ENCODE results near the gene COL4A2.

Gene COL4A2

DNA sequence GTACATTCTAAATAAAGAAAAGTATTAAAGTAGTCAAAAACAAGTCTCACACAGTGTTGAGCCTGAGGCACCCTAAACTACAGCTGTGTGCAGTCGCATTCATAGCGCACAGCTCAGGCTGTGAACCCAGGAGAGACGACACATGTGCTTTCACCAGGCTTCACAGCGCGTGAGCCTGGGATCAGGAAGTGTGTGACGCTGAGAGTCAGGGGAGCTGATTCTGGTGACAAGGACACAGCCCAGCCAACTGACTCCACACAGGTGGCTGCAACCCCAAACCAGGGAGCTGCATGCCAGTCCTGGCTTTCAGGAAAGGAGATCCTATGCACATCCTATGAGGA is 41.8 kb upstream of the COL4A2 start:
- FAIRE-seq (no peak), DNase-seq (ENCODE audit: insufficient read length) (no peak)
- no peak for TF ChIP-seq TAF1 (IDR thresholded peaks at IDR 0.05; ENCODE audit: borderline replicate concordance, low read depth, low read length)
- TF ChIP-seq POLR2AphosphoS5 (IDR thresholded peaks at IDR 0.05; ENCODE audit: low read depth, low read length) = no peak
- TF ChIP-seq POLR2A (IDR thresholded peaks at IDR 0.05; ENCODE audit: low read depth, low read length) = no peak

DNA sequence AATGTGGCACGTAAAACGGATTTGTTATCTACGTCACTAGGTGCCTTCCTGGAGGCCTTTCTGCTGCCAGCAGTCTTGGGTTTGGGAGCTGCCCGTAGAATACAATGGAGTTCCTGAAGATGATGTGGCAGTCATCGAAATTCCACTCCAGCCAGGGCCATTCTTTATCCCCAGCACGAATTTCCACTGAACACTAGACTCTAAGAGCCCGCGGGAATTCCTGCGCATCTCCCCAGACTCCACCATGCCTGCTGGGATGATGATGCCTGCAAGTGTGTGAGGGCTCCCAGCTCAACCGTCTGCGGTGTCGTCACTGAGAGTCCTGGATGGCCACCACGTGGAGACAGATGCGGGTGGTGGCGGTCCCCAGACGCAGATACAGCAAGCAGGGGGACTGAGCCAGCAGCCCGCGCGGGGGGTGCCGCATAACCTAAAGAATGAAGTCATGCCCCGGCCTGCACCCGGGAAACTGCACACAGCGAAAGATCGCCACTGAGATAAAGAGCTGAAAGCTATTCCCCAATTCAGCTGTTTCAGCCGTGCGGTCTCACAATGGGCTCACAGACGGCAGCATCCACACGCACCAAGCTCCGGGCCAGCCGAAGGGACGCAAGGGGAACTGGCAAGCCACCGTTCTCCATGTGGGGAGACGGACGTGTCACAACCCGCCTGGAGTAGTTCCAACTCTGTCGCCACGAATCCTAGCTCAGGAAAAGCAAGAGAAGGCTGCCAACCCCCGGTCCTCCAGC is 41.2 kb upstream of the COL4A2 start:
- FAIRE-seq = no peak

DNA sequence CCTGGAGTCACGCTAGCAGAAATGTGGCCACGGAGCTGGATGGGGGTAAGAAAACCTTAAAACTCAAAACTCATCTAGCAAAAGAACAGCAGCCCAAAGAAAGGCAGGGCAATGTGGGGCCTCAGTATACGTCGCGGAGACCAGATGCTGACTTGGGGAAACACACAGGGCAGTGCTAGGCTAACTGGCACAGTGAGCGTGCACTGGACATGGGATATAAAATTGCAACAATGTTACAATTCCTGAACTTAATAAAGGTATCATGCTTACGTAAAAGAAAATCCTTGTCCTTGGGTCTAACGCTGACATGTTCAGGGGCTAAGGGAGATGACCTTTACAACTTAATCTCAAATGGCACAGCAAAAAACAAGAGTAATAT is 40.7 kb upstream of the COL4A2 start:
- no peak for TF ChIP-seq POLR2AphosphoS5 (IDR thresholded peaks at IDR 0.05; ENCODE audit: low read depth, low read length)
- TF ChIP-seq TAF1 (IDR thresholded peaks at IDR 0.05; ENCODE audit: borderline replicate concordance, low read depth, low read length) = no peak
- no peak for TF ChIP-seq POLR2A (IDR thresholded peaks at IDR 0.05; ENCODE audit: low read depth, low read length)
- DNase-seq (ENCODE audit: insufficient read length) = no peak
- no peak for FAIRE-seq

More for the DNA sequence above, 41.2 kb upstream of the COL4A2 start:
- no peak for DNase-seq (ENCODE audit: insufficient read length)
- no peak for TF ChIP-seq POLR2A (IDR thresholded peaks at IDR 0.05; ENCODE audit: low read depth, low read length)
- TF ChIP-seq POLR2AphosphoS5 (IDR thresholded peaks at IDR 0.05; ENCODE audit: low read depth, low read length) = no peak
- no peak for TF ChIP-seq TAF1 (IDR thresholded peaks at IDR 0.05; ENCODE audit: borderline replicate concordance, low read depth, low read length)

DNA sequence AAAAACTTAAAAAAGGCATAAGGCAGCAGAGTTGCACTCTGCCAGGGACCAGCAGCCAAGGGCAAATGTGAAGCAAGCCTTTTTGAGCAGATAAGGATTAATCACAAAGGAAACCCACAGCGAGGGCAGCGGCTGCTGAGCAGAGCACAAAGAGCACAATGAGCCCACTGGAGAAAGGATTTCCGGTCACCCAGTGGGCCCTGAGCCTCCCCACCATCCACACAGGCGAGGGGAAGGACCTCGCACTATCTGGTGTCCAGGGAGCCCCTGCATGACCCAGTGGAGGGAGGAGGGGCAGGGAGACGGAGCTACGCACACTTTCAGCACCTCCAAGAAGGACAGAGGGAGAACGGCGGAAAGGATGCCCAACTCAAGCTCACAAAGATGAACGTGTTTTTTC is 40.1 kb upstream of the COL4A2 start:
- DNase-seq (ENCODE audit: insufficient read length) (no peak), FAIRE-seq (no peak)
- TF ChIP-seq TAF1 (IDR thresholded peaks at IDR 0.05; ENCODE audit: borderline replicate concordance, low read depth, low read length) = no peak
- TF ChIP-seq POLR2A (IDR thresholded peaks at IDR 0.05; ENCODE audit: low read depth, low read length) = no peak
- TF ChIP-seq POLR2AphosphoS5 (IDR thresholded peaks at IDR 0.05; ENCODE audit: low read depth, low read length) = no peak

DNA sequence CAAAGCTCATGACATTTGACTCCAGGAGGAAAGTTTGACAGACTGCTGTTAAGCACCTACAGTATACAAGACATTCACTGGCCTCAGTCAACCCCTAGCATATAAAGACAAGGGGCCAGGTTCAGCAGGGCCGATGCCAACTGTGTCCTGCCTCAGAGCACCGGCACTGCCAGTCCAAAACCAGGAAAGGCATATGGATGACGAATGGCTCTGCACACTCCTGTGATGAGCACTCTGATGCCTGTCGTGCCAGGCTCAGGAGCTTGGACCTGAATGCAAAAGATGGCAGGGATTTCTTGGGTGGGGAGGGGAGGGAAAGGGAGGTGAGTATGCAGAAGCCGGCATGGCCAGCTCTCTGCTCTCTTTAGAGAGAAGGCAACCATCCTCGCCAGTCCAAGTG is 39.0 kb upstream of the COL4A2 start:
- FAIRE-seq (no peak), DNase-seq (ENCODE audit: insufficient read length) (no peak)
- TF ChIP-seq POLR2AphosphoS5 (IDR thresholded peaks at IDR 0.05; ENCODE audit: low read depth, low read length) (no peak), TAF1 (IDR thresholded peaks at IDR 0.05; ENCODE audit: borderline replicate concordance, low read depth, low read length) (no peak), POLR2A (IDR thresholded peaks at IDR 0.05; ENCODE audit: low read depth, low read length) (no peak)

DNA sequence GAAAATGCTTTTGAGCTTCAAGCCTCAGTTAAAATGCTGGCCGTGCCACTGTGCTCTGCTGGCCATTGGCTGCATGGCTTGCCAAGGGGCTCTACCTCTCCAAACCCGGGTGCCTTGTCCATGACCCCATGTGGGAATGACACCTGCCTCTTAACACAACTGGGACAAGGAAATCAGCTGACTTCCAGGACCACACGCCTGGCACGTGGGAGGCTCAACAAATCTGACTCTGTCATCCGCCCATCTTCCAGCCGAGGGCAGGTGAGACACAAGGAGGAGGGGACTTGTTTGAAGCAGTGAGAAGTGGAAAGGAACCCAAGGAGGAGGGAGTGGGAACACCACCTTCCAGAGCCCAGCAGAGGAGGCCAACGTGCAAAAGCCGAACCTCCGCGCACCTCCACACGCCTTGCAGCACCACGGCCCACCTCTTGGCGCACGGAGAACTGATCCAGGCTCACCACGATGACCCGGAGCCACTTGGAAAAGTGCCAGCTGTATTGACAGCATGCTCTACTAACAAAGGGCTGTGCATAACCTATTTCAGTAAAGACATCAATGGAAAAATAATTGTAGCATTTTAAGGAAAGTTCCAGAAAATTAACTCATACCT is 38.4 kb upstream of the COL4A2 start:
- FAIRE-seq = no peak
- DNase-seq (ENCODE audit: insufficient read length) = no peak
- TF ChIP-seq TAF1 (IDR thresholded peaks at IDR 0.05; ENCODE audit: borderline replicate concordance, low read depth, low read length) (no peak), POLR2A (IDR thresholded peaks at IDR 0.05; ENCODE audit: low read depth, low read length) (no peak), POLR2AphosphoS5 (IDR thresholded peaks at IDR 0.05; ENCODE audit: low read depth, low read length) (no peak)

DNA sequence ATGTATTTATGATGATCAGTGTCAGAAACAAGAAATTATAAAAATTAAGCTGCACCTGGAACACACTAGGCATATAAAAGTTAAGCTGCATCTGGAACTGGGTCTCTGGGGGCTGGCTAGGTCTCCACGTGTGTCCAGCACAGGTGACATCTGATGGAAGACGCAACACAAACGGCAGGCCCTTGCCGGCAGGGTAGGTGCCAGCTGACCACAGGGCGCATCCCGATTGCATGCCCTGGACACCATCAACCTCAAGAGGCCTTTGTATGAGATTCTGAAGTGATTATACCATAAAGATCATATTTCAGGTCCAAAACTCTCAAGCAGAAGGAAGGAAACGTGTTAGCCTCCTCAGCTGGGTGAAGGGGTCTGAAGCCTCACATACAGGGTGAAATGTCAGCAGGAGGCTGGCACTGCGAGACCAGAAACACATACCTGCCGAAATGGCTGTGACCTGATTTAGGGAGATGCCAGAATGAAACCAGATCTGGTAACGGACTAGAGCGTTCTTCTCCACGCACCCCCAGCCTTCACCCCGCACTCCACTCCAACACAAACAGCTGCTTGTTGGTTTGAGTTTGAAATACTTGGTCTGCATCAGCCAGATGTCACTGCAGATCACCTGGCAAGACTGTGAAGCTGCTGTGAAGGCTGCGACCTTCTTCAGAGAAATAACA is 37.4 kb upstream of the COL4A2 start:
- no peak for TF ChIP-seq POLR2A (IDR thresholded peaks at IDR 0.05; ENCODE audit: low read depth, low read length)
- TF ChIP-seq POLR2AphosphoS5 (IDR thresholded peaks at IDR 0.05; ENCODE audit: low read depth, low read length) = no peak
- no peak for TF ChIP-seq TAF1 (IDR thresholded peaks at IDR 0.05; ENCODE audit: borderline replicate concordance, low read depth, low read length)
- DNase-seq (ENCODE audit: insufficient read length) = no peak
- no peak for FAIRE-seq

DNA sequence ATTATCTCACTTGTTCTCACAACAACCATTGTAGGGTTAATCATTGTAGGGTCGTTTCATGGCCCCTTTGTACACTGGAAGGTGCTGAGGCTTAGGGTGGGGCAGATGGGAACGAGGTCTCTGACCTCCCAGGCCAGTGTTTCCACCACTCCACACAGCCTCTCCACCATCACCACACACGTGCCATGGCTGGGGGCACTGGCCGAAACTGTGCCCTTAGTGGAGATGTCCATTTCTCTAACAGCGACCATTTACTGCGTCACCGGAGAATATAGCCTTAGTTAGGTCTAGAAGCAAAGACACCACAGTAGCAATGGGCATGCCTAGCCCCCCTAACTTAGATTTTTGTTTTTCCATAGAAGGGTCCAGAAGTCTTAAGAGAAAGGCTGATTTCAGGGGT is 36.6 kb upstream of the COL4A2 start:
- FAIRE-seq (no peak), DNase-seq (ENCODE audit: insufficient read length) (no peak)
- TF ChIP-seq POLR2A (IDR thresholded peaks at IDR 0.05; ENCODE audit: low read depth, low read length) = no peak
- no peak for TF ChIP-seq TAF1 (IDR thresholded peaks at IDR 0.05; ENCODE audit: borderline replicate concordance, low read depth, low read length)
- no peak for TF ChIP-seq POLR2AphosphoS5 (IDR thresholded peaks at IDR 0.05; ENCODE audit: low read depth, low read length)

DNA sequence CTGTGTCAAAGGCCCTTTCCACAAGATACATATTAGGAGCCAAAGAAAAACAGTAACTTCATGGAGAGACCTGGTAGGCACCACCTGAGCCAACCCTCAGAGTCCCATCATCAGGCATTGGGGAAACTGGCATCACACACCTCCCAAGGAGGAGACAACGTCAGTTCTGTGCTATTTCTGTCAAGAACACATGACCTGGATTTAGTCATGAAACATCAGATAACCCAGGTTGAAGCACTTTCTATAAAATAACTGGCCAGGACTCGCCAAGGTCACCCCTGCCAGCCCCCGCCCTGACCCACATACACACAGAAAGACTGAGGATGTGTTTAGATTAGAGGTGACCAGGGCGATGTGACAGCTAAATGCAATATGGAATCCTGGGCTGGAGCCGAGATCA is 35.8 kb upstream of the COL4A2 start:
- FAIRE-seq (no peak), DNase-seq (ENCODE audit: insufficient read length) (no peak)
- no peak for TF ChIP-seq POLR2AphosphoS5 (IDR thresholded peaks at IDR 0.05; ENCODE audit: low read depth, low read length)
- TF ChIP-seq TAF1 (IDR thresholded peaks at IDR 0.05; ENCODE audit: borderline replicate concordance, low read depth, low read length) = no peak
- TF ChIP-seq POLR2A (IDR thresholded peaks at IDR 0.05; ENCODE audit: low read depth, low read length) = no peak

DNA sequence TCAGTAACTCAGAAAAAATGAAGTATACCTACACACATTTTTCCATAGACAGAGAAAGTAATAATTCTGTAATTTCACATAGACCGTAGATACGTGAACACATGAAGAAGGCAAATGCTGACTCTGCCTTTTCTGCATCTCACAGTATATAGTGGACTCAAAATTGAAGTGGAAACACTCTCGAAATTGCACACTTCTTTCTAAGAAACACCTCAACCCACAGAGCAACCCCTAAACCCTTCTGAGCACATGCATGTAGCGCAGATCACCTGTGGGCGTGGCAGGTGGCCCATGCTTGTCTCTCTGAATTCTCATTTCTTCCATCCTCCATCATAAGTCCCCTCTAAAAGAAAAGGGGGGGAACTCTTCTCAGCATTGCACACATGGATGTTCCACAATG is 34.9 kb upstream of the COL4A2 start:
- no peak for DNase-seq (ENCODE audit: insufficient read length)
- TF ChIP-seq TAF1 (IDR thresholded peaks at IDR 0.05; ENCODE audit: borderline replicate concordance, low read depth, low read length) = no peak
- no peak for TF ChIP-seq POLR2AphosphoS5 (IDR thresholded peaks at IDR 0.05; ENCODE audit: low read depth, low read length)
- no peak for FAIRE-seq

DNA sequence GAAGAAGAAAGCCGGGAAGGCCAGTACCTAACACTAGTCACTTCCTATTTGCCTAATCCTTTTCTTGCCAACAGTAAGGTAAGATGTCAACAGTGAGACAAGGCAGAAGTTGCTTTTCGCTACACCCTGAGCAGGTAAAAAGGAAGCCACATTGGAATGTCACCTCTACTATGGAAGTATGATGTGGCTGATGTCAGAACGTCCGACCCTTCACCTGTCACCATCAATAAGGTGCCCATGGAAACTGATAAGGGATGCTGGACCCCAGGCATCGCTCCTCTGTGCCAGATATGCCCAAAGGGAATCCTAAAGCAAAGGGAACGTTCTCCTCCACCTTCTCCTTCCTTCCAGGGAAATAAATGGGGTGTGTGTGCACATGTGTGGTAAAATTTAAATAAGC is 34.4 kb upstream of the COL4A2 start:
- DNase-seq (ENCODE audit: insufficient read length) (no peak), FAIRE-seq (no peak)
- TF ChIP-seq POLR2A (IDR thresholded peaks at IDR 0.05; ENCODE audit: low read depth, low read length) (no peak), TAF1 (IDR thresholded peaks at IDR 0.05; ENCODE audit: borderline replicate concordance, low read depth, low read length) (no peak), POLR2AphosphoS5 (IDR thresholded peaks at IDR 0.05; ENCODE audit: low read depth, low read length) (no peak)

DNA sequence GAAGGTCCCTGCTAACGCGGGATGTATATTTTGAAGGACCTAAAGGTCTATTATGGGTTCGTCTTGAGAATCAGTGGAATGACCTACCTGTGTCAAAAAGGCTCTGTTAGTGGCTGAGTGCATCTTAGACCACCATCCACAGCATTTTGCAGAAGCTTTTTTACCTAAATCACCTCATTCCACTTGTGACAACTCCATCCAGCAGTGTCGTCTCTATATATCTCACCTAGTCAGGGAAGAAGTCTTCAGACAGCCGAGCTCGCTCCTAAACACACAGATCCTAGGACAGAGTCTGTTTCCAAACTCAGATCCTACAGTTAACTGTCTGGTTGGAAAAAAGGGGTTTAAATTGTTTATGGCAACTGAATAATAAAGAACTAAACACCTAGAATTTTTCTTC is 33.8 kb upstream of the COL4A2 start:
- DNase-seq (ENCODE audit: insufficient read length) (no peak), FAIRE-seq (no peak)
- no peak for TF ChIP-seq POLR2AphosphoS5 (IDR thresholded peaks at IDR 0.05; ENCODE audit: low read depth, low read length)
- TF ChIP-seq POLR2A (IDR thresholded peaks at IDR 0.05; ENCODE audit: low read depth, low read length) = no peak
- TF ChIP-seq TAF1 (IDR thresholded peaks at IDR 0.05; ENCODE audit: borderline replicate concordance, low read depth, low read length) = no peak
